GM23338 (cell line): ENCODE measurements around the gene SRGN. TPM values are rescaled to one million over a fixed set of nuclear protein-coding genes. Genes with fewer than 3 reads are reported as not detected.

Experiments used
- ATAC-seq: fragments of 200-7000 bp; cut with Tn5 transposase; 3 replicates; pipeline ENCODE4 v1.9.1; 2020
- DNase-seq: peaks from one replicate; pipeline ENCODE4 v3.0.0-alpha.2; 2015; ENCODE audit warnings: low spot score
- H2AFZ ChIP-seq: fragments of 200-600 bp; sonication (generic); 2 replicates; pipeline ENCODE4 v1.8.0; 2016; ENCODE audit warnings: antibody characterized with exemption, mild to moderate bottlenecking, moderate library complexity
- H3F3A ChIP-seq: fragments of 200-600 bp; sonication (generic); replicated peaks from 2 replicates; pipeline ENCODE4 v1.8.0; 2017; ENCODE audit warnings: antibody characterized with exemption, mixed run types, low read depth
- H3K27ac ChIP-seq: fragments of 200-600 bp; sonication (generic); 2 replicates; pipeline ENCODE4 v1.6.1; 2016; ENCODE audit warnings: low read depth
- H3K27me3 ChIP-seq: fragments of 200-600 bp; sonication (generic); 2 replicates; pipeline ENCODE4 v1.8.0; 2016; ENCODE audit warnings: mild to moderate bottlenecking, mixed run types, moderate library complexity; ENCODE audit not compliant: insufficient read depth
- H3K36me3 ChIP-seq: fragments of 200-600 bp; sonication (generic); 2 replicates; pipeline ENCODE4 v1.8.0; 2016; ENCODE audit warnings: mild to moderate bottlenecking; ENCODE audit not compliant: insufficient read depth
- H3K4me1 ChIP-seq: fragments of 200-600 bp; sonication (generic); 2 replicates; pipeline ENCODE4 v1.8.0; 2016; ENCODE audit warnings: mild to moderate bottlenecking, moderate library complexity; ENCODE audit not compliant: insufficient read depth
- H3K4me2 ChIP-seq: fragments of 200-600 bp; sonication (generic); 2 replicates; pipeline ENCODE4 v1.7.1; 2017; ENCODE audit warnings: mixed run types
- H3K4me3 ChIP-seq: fragments of 200-600 bp; sonication (generic); 2 replicates; pipeline ENCODE4 v1.6.1; 2016; ENCODE audit warnings: mixed run types
- H3K79me2 ChIP-seq: fragments of 200-600 bp; sonication (generic); replicated peaks from 2 replicates; pipeline ENCODE4 v1.8.0; 2017; ENCODE audit warnings: mild to moderate bottlenecking; ENCODE audit not compliant: insufficient read depth
- H3K9me2 ChIP-seq: fragments of 200-600 bp; sonication (generic); 2 replicates; pipeline ENCODE4 v1.8.0; 2017; ENCODE audit not compliant: insufficient read depth
- H4K20me1 ChIP-seq: fragments of 200-600 bp; sonication (generic); replicated peaks from 2 replicates; pipeline ENCODE4 v1.8.0; 2017; ENCODE audit warnings: mild to moderate bottlenecking; ENCODE audit not compliant: insufficient read depth
- H3K27ac Mint-ChIP-seq: 2 replicates; pipeline ENCODE4 v1.8.0; 2020; ENCODE audit warnings: inconsistent platforms, mild to moderate bottlenecking, moderate library complexity, mixed read lengths
- H3K27me3 Mint-ChIP-seq: 3 replicates; pipeline ENCODE4 v1.8.0; 2022; ENCODE audit warnings: low read depth, mild to moderate bottlenecking, moderate library complexity, mixed read lengths, inconsistent platforms; ENCODE audit not compliant: insufficient read depth, poor library complexity
- H3K36me3 Mint-ChIP-seq: 3 replicates; pipeline ENCODE4 v1.8.0; 2021; ENCODE audit warnings: low read depth, mild to moderate bottlenecking, inconsistent platforms, moderate library complexity, mixed read lengths
- H3K4me1 Mint-ChIP-seq: 3 replicates; pipeline ENCODE4 v1.8.0; 2020; ENCODE audit warnings: mild to moderate bottlenecking, inconsistent platforms, mixed read lengths
- H3K4me3 Mint-ChIP-seq: 3 replicates; pipeline ENCODE4 v1.8.0; 2021; ENCODE audit warnings: moderate library complexity, mild to moderate bottlenecking, inconsistent platforms, mixed read lengths
- H3K9me3 Mint-ChIP-seq: 3 replicates; pipeline ENCODE4 v1.8.0; 2020; ENCODE audit warnings: moderate library complexity, mild to moderate bottlenecking, inconsistent platforms, mixed read lengths
- CREB1 ChIP-seq: fragments of 250-450 bp; sonication (Bioruptor Pico); IDR thresholded peaks from 2 replicates; pipeline ENCODE4 v1.5.0; 2020; ENCODE audit warnings: low read depth, mild to moderate bottlenecking, moderate library complexity
- ETS1 ChIP-seq: IDR thresholded peaks from 2 replicates; pipeline ENCODE4 v1.6.1; 2016; ENCODE audit warnings: antibody characterized with exemption
- EZH2 ChIP-seq: fragments of 200-600 bp; sonication (generic); IDR thresholded peaks from one replicate; pipeline ENCODE4 v1.8.0; 2017; ENCODE audit warnings: antibody characterized with exemption, mild to moderate bottlenecking, low read depth; ENCODE audit not compliant: unreplicated experiment
- JUNB ChIP-seq: IDR thresholded peaks from one replicate; pipeline ENCODE4 v1.6.1; 2016; ENCODE audit warnings: antibody characterized with exemption; ENCODE audit not compliant: unreplicated experiment
- NANOG ChIP-seq: IDR thresholded peaks from 2 replicates; pipeline ENCODE4 v1.6.1; 2016; ENCODE audit warnings: antibody characterized with exemption, borderline replicate concordance
- POLR2AphosphoS5 ChIP-seq: IDR thresholded peaks from 2 replicates; pipeline ENCODE4 v1.6.1; 2016; ENCODE audit warnings: antibody characterized with exemption, low read depth
- STAT1 ChIP-seq: IDR thresholded peaks from one replicate; pipeline ENCODE4 v1.6.1; 2016; ENCODE audit warnings: antibody characterized with exemption; ENCODE audit not compliant: unreplicated experiment
- polyA plus RNA-seq: library from polyadenylated mRNA; unstranded; fragments of >200 nt; fragmentation: Nextera tagmentation; extraction: Ambion mirVana; gene quantifications from 2 replicates; pipeline ENCODE4 v1.2.1, GENCODE V29; 2016
- total RNA-seq: library from RNA; depleted of rRNA; stranded (reverse); fragments of >200 nt; shearing (Covaris generic); gene quantifications from 2 replicates; pipeline ENCODE4 v1.2.3, GENCODE V29; 2014
- TF ChIP-seq, protein P1 (sequence below): IDR thresholded peaks from one replicate; pipeline ENCODE4 v1.6.1; 2018; ENCODE audit warnings: antibody characterized with exemption; ENCODE audit not compliant: unreplicated experiment
- TF ChIP-seq, protein P2 (sequence below), 2 experiments: fragments of 200-600 bp in 1 of 2; sonication (generic) in 1 of 2; conservative IDR thresholded peaks; 2 replicates each; pipeline versions ENCODE4 v1.5.1 to v1.6.1; 2016 to 2017; ENCODE audit warnings: antibody characterized with exemption in 2 of 2, low read depth in 2 of 2, mild to moderate bottlenecking in 2 of 2, moderate library complexity in 1 of 2
- TF ChIP-seq, protein P3 (sequence below): fragments of 250-450 bp; sonication (Bioruptor Pico); IDR thresholded peaks from 2 replicates; pipeline ENCODE4 v1.5.0; 2020; ENCODE audit warnings: mild to moderate bottlenecking, moderate library complexity

Gene SRGN
- total and polyA plus RNA-seq, 2 experiments from 2014 or later = not detected

DNA sequence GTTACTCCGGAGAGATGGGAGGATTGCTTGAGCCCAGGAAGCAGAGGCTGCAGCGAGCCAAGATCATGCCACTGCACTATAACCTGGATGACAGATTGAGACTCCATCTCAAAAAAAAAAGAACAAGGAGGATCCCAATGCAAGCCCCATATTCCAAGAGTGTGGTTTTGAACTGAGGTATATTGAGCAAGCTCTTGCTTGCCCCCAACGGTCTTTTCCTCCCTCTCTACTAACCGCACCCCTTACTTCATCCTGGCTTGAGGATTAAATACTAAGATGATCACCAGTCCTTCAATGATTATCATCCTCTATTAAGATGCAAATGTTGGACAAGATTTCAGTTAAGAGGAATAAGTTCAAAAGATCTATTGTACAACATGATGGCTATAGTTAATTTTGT is 12.5 kb upstream of the SRGN start:
- Mint-ChIP-seq H3K36me3 (no peaks in the 10 kb centered on the region), H3K27me3 (no peaks in the 10 kb centered on the region), H3K27ac (no peak overlapping the region), H3K9me3 (no peaks in the 10 kb centered on the region), H3K4me3 (no peak overlapping the region), H3K4me1 (peaks cover 5% of the 10 kb centered on the region; the same call in 1 of the 3 replicates)
- Histone ChIP-seq H2AFZ (no peak overlapping the region), H3K27ac (no peak overlapping the region), H3K9me2 (no peaks in the 10 kb centered on the region), H3K4me1 (no peaks in the 10 kb centered on the region), H4K20me1 (no peaks in the 10 kb centered on the region), H3K4me3 (no peak overlapping the region), H3F3A (no peaks in the 10 kb centered on the region), H3K27me3 (no peaks in the 10 kb centered on the region), H3K79me2 (no peaks in the 10 kb centered on the region), H3K4me2 (no peak overlapping the region), H3K36me3 (no peaks in the 10 kb centered on the region)
- ATAC-seq (no peak), DNase-seq (no peak)
- TF ChIP-seq, protein P1, sequence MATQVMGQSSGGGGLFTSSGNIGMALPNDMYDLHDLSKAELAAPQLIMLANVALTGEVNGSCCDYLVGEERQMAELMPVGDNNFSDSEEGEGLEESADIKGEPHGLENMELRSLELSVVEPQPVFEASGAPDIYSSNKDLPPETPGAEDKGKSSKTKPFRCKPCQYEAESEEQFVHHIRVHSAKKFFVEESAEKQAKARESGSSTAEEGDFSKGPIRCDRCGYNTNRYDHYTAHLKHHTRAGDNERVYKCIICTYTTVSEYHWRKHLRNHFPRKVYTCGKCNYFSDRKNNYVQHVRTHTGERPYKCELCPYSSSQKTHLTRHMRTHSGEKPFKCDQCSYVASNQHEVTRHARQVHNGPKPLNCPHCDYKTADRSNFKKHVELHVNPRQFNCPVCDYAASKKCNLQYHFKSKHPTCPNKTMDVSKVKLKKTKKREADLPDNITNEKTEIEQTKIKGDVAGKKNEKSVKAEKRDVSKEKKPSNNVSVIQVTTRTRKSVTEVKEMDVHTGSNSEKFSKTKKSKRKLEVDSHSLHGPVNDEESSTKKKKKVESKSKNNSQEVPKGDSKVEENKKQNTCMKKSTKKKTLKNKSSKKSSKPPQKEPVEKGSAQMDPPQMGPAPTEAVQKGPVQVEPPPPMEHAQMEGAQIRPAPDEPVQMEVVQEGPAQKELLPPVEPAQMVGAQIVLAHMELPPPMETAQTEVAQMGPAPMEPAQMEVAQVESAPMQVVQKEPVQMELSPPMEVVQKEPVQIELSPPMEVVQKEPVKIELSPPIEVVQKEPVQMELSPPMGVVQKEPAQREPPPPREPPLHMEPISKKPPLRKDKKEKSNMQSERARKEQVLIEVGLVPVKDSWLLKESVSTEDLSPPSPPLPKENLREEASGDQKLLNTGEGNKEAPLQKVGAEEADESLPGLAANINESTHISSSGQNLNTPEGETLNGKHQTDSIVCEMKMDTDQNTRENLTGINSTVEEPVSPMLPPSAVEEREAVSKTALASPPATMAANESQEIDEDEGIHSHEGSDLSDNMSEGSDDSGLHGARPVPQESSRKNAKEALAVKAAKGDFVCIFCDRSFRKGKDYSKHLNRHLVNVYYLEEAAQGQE = no peak
- TF ChIP-seq, protein P2, sequence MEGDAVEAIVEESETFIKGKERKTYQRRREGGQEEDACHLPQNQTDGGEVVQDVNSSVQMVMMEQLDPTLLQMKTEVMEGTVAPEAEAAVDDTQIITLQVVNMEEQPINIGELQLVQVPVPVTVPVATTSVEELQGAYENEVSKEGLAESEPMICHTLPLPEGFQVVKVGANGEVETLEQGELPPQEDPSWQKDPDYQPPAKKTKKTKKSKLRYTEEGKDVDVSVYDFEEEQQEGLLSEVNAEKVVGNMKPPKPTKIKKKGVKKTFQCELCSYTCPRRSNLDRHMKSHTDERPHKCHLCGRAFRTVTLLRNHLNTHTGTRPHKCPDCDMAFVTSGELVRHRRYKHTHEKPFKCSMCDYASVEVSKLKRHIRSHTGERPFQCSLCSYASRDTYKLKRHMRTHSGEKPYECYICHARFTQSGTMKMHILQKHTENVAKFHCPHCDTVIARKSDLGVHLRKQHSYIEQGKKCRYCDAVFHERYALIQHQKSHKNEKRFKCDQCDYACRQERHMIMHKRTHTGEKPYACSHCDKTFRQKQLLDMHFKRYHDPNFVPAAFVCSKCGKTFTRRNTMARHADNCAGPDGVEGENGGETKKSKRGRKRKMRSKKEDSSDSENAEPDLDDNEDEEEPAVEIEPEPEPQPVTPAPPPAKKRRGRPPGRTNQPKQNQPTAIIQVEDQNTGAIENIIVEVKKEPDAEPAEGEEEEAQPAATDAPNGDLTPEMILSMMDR (conservative IDR thresholded peaks at IDR 0.05; ENCODE audit: low read depth in 2 of 2) = no peak
- no peak for TF ChIP-seq STAT1
- TF ChIP-seq NANOG = no peak

GRCh38 chr10:69078311-69078710 is 9.6 kb upstream of the SRGN start:
- H3F3A ChIP-seq = no peaks in the 10 kb centered on the region
- no peaks in the 10 kb centered on the region for H3K9me2 ChIP-seq
- Mint-ChIP-seq H3K4me1 (0 out of 3 replicates have a peak, but pooled peaks cover 3% of the 10 kb centered on the region), H3K27ac (no peak overlapping the region), H3K9me3 (no peaks in the 10 kb centered on the region), H3K36me3 (no peaks in the 10 kb centered on the region), H3K4me3 (no peak overlapping the region), H3K27me3 (no peaks in the 10 kb centered on the region)
- no peak overlapping the region for H2AFZ ChIP-seq
- no peak overlapping the region for H3K4me2 ChIP-seq
- H3K79me2 ChIP-seq = no peaks in the 10 kb centered on the region
- no peak for ATAC-seq
- H4K20me1 ChIP-seq = no peaks in the 10 kb centered on the region
- H3K36me3 ChIP-seq = no peaks in the 10 kb centered on the region
- no peaks in the 10 kb centered on the region for H3K27me3 ChIP-seq
- H3K27ac ChIP-seq = no peak overlapping the region
- H3K4me1 ChIP-seq = no peaks in the 10 kb centered on the region
- H3K4me3 ChIP-seq = no peak overlapping the region
- no peak for DNase-seq
- no peak for TF ChIP-seq JUNB
- no peak for TF ChIP-seq CREB1 (CRISPR knock-in tag)
- no peak for TF ChIP-seq POLR2AphosphoS5
- no peak for TF ChIP-seq ETS1
- no peak for TF ChIP-seq NANOG
- no peak for TF ChIP-seq EZH2
- TF ChIP-seq, protein P3, sequence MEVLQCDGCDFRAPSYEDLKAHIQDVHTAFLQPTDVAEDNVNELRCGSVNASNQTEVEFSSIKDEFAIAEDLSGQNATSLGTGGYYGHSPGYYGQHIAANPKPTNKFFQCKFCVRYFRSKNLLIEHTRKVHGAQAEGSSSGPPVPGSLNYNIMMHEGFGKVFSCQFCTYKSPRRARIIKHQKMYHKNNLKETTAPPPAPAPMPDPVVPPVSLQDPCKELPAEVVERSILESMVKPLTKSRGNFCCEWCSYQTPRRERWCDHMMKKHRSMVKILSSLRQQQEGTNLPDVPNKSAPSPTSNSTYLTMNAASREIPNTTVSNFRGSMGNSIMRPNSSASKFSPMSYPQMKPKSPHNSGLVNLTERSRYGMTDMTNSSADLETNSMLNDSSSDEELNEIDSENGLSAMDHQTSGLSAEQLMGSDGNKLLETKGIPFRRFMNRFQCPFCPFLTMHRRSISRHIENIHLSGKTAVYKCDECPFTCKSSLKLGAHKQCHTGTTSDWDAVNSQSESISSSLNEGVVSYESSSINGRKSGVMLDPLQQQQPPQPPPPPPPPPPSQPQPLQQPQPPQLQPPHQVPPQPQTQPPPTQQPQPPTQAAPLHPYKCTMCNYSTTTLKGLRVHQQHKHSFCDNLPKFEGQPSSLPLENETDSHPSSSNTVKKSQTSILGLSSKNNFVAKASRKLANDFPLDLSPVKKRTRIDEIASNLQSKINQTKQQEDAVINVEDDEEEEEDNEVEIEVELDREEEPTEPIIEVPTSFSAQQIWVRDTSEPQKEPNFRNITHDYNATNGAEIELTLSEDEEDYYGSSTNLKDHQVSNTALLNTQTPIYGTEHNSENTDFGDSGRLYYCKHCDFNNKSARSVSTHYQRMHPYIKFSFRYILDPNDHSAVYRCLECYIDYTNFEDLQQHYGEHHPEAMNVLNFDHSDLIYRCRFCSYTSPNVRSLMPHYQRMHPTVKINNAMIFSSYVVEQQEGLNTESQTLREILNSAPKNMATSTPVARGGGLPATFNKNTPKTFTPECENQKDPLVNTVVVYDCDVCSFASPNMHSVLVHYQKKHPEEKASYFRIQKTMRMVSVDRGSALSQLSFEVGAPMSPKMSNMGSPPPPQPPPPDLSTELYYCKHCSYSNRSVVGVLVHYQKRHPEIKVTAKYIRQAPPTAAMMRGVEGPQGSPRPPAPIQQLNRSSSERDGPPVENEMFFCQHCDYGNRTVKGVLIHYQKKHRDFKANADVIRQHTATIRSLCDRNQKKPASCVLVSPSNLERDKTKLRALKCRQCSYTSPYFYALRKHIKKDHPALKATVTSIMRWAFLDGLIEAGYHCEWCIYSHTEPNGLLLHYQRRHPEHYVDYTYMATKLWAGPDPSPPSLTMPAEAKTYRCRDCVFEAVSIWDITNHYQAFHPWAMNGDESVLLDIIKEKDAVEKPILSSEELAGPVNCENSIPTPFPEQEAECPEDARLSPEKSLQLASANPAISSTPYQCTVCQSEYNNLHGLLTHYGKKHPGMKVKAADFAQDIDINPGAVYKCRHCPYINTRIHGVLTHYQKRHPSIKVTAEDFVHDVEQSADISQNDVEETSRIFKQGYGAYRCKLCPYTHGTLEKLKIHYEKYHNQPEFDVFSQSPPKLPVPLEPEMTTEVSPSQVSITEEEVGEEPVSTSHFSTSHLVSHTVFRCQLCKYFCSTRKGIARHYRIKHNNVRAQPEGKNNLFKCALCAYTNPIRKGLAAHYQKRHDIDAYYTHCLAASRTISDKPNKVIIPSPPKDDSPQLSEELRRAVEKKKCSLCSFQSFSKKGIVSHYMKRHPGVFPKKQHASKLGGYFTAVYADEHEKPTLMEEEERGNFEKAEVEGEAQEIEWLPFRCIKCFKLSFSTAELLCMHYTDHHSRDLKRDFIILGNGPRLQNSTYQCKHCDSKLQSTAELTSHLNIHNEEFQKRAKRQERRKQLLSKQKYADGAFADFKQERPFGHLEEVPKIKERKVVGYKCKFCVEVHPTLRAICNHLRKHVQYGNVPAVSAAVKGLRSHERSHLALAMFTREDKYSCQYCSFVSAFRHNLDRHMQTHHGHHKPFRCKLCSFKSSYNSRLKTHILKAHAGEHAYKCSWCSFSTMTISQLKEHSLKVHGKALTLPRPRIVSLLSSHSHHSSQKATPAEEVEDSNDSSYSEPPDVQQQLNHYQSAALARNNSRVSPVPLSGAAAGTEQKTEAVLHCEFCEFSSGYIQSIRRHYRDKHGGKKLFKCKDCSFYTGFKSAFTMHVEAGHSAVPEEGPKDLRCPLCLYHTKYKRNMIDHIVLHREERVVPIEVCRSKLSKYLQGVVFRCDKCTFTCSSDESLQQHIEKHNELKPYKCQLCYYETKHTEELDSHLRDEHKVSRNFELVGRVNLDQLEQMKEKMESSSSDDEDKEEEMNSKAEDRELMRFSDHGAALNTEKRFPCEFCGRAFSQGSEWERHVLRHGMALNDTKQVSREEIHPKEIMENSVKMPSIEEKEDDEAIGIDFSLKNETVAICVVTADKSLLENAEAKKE (CRISPR knock-in tag) = no peak
- TF ChIP-seq STAT1 = no peak
